Activated CD8-positive, alpha-beta memory T cell treated with anti-CD3 and anti-CD28 coated beads for 36 hours (primary cell): ENCODE results near the gene UQCC2. TPM values are rescaled to one million over a fixed set of nuclear protein-coding genes. Genes with fewer than 3 reads are reported as not detected.

ENCODE experiments used
- CTCF ChIA-PET: fragments of 350-600 bp; sonication (Branson Sonifier 250); formaldehyde crosslinking; loops from one replicate; lab custom pipeline; 2021; ENCODE audit warnings: antibody characterized with exemption; lab: Charles Lee
- POLR2A ChIA-PET: fragments of 350-600 bp; sonication (Branson Sonifier 250); formaldehyde crosslinking; loops from one replicate; lab custom pipeline; 2021; ENCODE audit warnings: antibody characterized with exemption; lab: Charles Lee
- total RNA-seq, 2 experiments: library from RNA; stranded (reverse); gene quantifications; one replicate each; pipeline ENCODE4 v1.2.3, GENCODE V29; 2021

Gene UQCC2
- total RNA-seq, 2 experiments from 2014 or later = 150 to 154 TPM

DNA sequence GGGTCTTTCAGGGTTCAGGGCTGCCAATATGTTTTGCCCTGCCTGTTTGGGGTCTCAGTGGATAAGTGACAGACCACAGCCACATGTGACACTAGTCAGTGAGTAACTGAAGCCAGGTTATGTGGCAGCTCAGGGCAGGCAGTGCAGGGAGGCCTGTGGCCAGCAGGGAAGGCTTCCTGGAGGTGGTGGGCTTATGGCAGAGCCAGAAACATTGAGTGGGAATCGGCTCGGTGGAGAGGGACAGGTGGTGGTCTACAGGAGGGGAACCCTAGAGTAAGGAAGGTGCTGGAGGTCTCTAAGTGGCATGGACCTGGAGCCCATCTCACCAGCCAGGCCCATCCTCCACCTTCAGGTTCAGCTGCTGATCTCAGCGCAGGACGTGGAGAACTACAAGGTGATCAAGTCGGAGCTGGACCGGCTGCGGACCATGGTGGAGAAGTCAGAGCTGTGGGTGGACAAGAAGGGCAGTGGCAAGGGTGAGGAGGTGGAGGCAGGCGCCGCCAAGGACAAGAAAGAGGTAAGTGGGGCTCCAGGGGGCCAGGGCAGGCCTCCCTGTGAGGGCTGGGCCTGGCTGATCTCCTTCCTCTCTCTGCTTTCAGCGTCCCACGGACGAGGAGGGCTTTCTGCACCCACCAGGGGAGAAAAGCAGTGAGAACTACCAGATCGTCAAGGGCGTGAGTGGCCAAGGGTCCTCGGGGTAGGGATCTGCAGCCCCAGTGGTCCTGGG, 34.9 kb downstream of the UQCC2 start:
- ChIA-PET CTCF (no interaction called here), POLR2A (no interaction called here)

DNA sequence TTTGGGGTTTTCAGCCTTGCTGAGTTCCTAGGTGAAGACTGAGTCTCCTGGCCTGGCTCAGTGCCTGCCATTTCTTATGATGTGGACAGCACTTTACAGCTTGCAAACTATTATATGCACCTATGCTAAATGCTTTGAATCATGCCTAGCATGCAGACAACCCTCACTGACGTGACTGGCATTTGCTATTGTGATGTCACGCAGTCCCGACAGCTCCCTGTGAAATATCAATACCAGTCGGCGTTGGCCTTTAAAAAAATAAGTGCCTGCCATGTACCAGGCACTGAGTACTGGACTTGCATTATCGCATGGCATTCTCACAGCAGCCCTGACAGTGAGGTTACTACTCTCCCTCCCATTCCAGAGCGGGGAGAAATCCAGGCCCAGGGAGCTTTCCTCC, 35.5 kb downstream of the UQCC2 start:
- ChIA-PET POLR2A (no interaction called here), CTCF (no interaction called here)

DNA sequence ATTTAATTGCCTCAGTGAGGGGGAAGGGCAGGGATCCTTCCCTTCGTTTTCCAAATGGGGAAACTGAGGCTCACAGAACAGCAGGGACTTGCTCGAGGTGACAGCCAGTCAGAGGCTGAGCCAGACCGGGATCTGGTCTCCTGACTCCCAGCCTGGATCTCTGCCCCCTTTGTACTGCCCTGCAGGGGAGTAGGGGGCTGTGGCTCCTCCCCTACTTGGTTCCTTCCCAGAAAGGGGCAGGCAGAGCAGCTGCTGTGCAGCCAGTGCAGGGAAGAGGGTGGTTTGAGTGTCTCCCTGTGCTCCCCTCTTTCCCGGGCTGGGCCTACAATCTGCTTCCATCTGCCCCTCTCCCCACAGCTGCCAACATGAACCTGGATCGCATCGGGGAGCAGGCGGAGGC, 37.6 kb downstream of the UQCC2 start:
- ChIA-PET CTCF (no interaction called here), POLR2A (no interaction called here)

DNA sequence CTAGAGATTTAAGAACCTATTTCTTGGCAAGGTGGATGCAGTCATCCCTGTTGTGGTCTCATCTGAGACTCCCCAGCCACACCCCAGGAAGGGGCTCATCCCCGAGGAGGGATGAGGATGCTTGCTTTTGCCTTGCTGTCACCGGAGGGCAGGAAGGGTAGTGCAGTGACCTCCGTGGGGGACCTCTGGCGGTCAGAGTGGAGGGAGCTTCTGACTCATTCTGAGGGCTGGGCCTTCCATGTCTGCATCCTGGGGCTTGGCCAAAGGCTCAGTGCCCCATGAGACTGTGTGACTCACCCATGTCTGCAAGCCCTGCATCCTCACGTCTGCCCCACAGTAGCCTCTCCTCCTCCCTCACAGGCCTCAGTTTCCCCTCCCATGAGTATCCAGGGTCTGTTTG, 38.7 kb downstream of the UQCC2 start:
- CTCF ChIA-PET = no interaction called here
- POLR2A ChIA-PET = no interaction called here

DNA sequence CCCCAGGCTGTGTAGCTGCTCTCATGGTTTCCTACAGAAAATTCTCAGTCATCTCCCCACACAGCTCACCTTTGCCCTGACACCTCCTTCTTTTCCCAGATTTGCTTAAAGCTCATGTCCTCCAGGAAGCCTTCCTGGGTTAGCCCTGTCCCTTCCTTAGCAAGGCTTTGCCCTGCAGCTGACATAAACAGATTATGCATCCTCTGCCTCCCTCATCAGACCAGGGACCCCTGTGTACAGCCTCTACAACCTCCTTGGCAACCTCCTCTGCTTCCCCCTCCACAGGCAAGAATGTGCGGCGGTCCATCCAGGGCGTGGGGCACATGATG, 39.8 kb downstream of the UQCC2 start:
- ChIA-PET POLR2A (no interaction called here), CTCF (no interaction called here)

DNA sequence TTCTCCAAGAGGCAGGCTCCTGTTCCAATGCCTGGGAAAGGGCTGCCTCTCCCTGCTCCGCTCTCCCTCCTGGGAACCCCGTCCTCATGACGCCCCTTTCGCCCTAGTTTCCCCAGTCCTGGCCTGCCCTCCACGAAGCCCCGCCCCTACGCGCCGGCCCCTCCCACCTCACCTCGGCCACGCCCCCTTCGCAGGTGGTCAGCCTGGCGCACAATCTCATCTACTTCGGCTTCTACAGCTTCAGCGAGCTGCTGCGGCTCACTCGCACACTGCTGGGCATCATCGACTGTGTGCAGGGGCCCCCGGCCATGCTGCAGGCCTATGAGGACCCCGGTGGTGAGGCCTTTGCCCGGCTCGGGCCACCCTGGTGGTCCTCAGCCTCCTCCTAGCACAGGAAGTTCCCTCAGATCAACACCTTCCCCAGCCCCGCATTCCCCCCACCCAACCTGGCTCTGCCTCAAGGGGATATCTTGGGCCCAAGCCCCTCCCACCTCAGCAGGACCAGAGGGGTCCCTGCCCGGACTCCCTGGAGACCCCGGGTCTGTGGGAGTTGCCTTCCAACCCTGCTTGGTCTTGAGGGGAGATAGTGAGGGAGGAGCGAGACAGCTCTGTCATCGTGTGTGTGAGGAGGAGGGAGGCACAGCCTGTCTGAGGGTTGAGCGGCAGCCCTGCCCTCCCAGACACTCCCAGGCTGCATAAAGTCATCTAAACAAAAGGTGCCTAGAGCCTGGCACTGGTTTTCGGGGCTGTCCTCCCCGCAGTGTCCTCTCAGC, 40.3 kb downstream of the UQCC2 start:
- CTCF ChIA-PET = no interaction called here
- POLR2A ChIA-PET = no interaction called here

DNA sequence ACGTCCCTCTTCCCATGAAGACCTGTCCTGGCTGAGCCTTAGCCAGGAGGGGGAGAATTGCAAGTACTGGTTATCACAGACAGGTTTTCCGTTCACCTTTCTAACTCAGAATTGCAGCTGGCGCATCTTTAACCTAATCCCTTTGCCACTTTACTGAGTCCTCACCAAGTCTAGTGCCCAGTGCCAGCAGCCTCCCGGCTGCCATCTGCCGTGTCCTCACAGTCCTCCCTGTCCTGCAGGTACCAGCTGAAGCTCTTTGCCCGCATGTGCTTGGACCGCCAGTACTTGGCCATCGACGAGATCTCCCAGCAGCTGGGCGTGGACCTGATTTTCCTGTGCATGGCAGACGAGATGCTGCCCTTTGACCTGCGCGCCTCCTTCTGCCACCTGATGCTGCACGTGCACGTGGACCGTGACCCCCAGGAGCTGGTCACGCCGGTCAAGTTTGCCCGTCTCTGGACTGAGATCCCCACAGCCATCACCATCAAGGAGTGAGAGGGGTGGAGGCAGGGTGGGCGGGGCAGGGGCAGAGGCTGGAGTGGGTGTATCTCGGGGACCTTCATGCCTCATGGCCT, 41.3 kb downstream of the UQCC2 start:
- CTCF ChIA-PET = no interaction called here
- POLR2A ChIA-PET = no interaction called here

DNA sequence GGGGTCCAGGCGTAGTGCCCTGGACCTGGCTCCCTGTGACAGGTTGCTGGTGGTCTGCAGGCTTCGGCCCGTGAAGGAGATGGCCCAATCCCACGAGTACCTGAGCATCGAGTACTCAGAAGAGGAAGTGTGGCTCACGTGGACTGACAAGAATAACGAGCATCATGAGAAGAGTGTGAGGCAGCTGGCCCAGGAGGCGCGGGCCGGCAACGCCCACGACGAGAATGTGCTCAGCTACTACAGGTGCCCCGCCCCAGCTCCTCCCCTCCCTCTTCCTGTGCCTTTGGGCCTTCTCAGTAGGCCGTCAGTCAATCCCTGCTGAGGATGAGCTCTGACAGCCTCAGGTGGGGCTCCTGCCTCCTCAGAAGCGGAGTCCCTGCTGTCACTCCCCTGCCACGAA, 42.6 kb downstream of the UQCC2 start:
- ChIA-PET CTCF (interaction anchor here (1.1 kb wide), 1 partner anchor 15 kb away, joined by 3 read pairs; no protein-coding TSS in a partner anchor), POLR2A (no interaction called here)

DNA sequence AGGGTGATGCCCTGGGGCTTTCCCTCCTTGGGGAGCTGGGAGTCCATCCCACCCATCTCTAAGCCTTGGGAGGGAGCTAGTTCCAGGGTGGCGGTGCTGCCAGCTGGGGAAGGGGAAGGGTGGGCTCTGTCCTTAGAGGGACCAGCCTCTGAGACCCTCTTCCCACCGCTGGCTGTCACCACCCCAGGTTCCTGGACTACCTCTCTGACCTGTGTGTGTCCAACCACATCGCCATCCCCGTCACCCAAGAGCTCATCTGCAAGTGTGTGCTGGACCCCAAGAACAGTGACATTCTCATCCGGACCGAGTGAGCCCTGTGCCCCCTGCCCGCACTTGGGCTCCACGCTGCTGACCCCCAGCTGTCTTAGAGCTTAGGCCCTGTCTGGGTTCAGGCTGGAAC, 43.2 kb downstream of the UQCC2 start:
- ChIA-PET CTCF (interaction anchor here (1.1 to 1.2 kb wide), 2 partner anchors 15 to 32 kb away, joined by 3 read pairs; no protein-coding TSS in a partner anchor), POLR2A (no interaction called here)

DNA sequence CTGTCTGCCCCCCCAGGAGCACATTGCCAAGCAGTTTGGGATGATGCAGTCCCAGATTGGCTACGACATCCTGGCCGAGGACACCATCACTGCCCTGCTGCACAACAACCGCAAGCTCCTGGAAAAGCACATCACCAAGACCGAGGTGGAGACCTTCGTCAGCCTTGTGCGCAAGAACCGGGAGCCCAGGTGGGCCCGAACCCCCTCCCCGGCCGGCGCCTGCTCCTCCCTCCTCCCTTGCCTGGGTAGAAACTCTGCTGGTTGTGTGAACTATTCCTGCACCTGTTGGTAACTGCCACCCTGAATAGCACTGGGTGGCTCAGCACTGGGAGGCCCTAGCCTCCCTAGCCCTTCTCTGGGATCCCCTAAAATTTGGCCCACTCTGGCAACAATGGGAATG, 43.7 kb downstream of the UQCC2 start:
- POLR2A ChIA-PET = no interaction called here
- CTCF ChIA-PET = interaction anchor here (1.2 kb wide), 1 partner anchor 33 kb away, joined by 3 read pairs; no protein-coding TSS in a partner anchor

DNA sequence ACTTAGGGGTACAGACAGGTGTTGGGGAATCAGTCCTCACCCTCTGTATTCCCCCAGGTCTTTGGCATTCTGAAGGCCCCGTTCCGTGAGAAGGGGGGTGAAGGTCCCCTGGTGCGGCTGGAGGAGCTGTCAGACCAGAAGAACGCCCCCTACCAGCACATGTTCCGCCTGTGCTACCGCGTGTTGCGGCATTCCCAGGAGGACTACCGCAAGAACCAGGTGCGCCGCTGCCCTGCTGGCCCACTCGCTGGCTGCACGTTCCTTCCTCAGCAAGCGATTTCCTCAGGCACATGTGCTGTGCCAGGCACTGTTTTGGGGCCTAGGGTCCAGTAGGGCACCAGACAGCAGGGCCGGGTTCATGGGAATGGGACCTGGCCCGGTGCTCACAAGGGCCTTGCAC, 44.4 kb downstream of the UQCC2 start:
- ChIA-PET CTCF (interaction anchor here (1.2 kb wide), 1 partner anchor 34 kb away, joined by 3 read pairs; no protein-coding TSS in a partner anchor), POLR2A (no interaction called here)

DNA sequence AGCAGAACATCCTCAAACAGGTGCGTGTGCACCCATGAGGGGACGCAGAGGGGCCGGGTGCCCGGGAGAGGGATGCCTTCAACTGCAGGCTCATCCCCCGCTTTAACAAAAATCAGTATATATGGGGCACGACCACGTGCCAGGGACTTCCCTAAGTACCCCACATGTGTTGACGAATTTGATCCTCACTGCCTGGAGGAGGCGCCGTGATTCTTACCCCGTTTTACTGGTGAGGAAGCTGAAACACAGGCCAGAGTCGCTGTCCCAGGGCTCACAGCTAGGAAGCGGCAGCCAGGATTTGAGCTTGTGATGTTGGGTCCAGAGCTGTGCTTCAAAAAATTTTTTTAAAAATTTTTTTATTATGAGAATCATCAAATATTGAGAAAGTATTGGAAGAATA, 45.5 kb downstream of the UQCC2 start:
- ChIA-PET POLR2A (interaction anchor here (0.6 kb wide), 1 partner anchor 105 kb away, joined by 8 read pairs; no protein-coding TSS in a partner anchor), CTCF (interaction anchor here (0.7 kb wide), 1 partner anchor 240 kb away, joined by 3 read pairs; no protein-coding TSS in a partner anchor)

DNA sequence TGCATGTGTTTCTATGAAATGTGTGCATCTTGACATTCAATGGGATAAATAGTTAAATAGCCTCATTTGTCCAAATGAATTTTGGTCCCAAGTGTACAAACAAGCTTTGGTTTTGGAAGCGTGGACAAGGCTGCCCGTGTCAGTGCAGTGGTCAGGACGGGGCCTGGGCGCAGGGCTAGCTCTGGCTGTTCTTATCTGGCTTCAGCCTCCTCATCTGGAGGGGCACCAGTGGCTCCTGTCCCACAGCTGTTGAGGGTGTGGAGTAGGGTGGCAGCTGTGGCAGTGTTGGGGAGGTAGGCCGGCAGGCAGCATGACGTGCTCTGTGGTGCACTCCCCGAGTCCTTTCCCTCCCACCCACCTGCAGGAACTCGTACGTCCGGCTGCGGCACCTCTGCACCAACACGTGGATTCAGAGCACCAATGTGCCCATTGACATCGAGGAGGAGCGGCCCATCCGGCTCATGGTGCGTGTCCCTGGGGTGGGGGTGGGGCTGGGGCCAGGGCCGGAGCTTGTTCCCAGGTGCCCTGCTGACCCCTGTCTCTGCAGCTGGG, 46.9 kb downstream of the UQCC2 start:
- CTCF ChIA-PET = interaction anchor here (0.8 kb wide), 1 partner anchor 21 kb away, joined by 3 read pairs; no protein-coding TSS in a partner anchor

DNA sequence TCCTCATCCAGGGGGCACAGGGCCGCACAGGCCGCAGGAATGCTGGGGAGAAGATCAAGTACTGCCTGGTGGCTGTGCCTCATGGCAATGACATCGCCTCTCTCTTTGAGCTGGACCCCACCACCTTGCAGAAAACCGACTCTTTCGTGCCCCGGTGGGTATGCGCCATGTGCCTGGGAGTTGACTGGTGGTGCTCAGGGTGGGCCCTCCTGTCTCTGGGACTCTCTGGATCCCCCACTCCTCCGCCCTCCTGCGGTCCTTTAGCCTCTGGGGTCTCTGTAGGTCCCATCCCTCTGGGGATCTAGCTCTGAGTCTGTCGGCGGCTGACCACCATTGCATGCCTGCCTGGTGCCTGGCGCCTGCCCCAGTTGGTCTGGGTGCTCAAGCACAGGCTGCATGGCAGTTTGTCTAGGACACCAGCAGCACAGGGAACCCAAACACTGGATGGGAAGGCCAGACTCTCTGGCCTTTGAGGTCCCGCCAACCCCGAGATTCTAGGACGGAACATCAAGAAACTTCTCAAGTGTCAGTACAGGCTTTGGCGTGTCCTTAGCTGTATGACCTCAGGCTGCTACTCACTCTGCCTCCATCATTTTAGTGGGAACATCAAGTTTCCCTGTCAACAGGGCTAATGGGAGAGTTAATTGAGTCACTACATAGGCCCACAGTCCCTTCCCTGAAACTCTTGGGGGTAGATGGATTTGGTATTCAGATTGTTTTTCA, 47.6 kb downstream of the UQCC2 start:
- ChIA-PET POLR2A (no interaction called here), CTCF (interaction anchor here (0.8 kb wide), 1 partner anchor 21 kb away, joined by 3 read pairs; no protein-coding TSS in a partner anchor)

More for the DNA sequence above, 46.9 kb downstream of the UQCC2 start:
- POLR2A ChIA-PET = no interaction called here

DNA sequence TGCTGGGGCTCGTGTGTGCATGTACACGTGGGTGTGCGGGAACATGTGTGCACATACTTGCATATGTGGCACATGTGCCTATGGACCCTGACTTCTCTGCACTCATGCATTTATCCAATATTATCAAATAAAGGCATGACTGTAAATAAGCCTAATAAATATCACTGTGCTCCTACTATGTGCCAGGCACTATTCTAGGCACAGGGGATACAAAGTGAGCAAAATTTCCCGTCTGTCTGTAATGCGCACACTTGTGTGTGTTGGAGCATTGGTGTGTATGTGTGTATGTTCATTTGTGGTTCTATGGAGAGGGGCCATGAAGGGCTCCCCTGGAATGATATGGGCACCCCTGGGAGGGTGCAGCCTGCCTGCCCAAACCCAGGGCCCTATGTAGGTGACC, 48.5 kb downstream of the UQCC2 start:
- CTCF ChIA-PET = no interaction called here
- POLR2A ChIA-PET = no interaction called here

DNA sequence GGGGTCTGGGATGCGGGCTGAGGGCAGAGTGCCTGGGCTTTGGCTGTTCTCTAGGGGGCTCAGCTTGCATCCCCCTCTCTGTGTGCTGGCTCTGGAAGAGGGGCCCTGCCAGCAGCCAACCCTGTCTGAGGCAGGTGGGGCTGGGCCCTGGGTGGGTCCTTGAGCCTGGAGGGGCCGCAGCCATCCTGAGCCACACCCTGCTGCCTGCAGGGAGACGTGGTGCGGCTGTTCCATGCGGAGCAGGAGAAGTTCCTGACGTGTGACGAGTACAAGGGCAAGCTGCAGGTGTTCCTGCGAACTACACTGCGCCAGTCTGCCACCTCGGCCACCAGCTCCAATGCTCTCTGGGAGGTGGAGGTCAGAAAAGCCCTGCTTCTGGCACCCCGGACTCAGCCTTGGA, 49.2 kb downstream of the UQCC2 start:
- CTCF ChIA-PET = interaction anchor here (1.4 kb wide), 1 partner anchor 77 kb away, joined by 3 read pairs; no protein-coding TSS in a partner anchor
- POLR2A ChIA-PET = no interaction called here

DNA sequence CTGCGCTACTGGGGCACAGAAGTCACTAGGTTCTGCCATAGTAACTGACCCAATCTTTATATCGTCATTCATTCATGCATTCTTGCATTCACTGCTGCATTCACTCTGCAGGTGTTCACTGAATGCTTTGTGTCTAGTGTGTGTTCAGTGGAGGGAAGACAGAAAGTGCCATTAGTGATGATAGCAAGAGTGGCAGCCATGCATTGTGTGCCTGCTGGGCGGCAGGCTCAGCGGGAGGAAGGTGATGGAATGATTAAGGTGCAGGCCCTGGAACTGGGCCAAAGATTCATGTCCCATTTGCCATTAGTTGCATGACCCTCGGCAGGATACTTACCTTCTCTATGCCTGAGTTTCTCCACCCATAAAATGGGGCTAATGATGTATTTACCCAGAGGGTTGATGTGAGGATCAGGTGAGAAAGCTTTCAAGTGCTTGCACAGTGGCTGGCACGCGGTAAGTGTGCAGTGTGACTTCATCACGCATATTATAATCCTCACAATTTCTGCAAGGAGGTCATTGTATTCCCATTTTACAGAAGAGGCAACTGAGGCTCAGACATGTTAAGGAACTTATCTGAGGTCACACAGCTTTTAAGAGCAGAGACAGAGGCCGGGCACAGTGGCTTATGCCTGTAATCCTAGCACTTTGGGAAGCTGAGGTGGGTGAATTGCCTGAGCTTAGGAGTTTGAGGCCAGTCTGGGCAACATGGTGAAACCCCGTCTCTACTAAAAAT, 50.2 kb downstream of the UQCC2 start:
- POLR2A ChIA-PET = no interaction called here
- CTCF ChIA-PET = interaction anchor here (1.4 kb wide), 1 partner anchor 76 kb away, joined by 3 read pairs; no protein-coding TSS in a partner anchor

DNA sequence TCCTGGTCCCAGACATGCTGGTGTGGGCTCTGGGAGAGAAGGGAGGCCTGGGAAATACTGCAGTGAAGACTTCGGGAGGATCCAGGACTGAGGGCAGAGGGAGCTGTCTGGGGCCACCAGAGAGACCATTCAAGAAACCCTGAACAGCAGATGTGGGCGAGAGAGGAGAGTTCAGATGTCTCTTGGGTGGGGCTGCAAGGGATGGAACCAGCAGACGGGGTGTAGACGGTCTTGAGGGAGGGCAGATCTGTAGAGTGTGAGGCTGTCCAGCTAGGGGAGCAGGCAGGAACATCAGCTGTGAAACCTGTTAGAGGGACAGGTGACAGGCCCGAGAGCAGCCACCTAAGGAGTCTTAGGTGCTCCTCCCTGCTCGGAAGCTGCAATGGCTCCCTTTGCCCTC, 51.5 kb downstream of the UQCC2 start:
- ChIA-PET CTCF (no interaction called here), POLR2A (no interaction called here)
